CD8-positive, alpha-beta memory T cell (primary cell): Measurements from ENCODE around the gene CDC27. TPM values are rescaled to one million over a fixed set of nuclear protein-coding genes. Genes with fewer than 3 reads are reported as not detected.
A peak's percentile ranks its signal among the peaks of the same experiment; 100 is the strongest.

Experiments
- CTCF ChIA-PET: fragments of 350-600 bp; sonication (Branson Sonifier 250); formaldehyde crosslinking; loops from one replicate; lab custom pipeline; 2021; ENCODE audit warnings: antibody characterized with exemption; lab: Charles Lee
- POLR2A ChIA-PET: fragments of 350-600 bp; sonication (Branson Sonifier 250); formaldehyde crosslinking; loops from one replicate; lab custom pipeline; 2021; ENCODE audit warnings: antibody characterized with exemption; lab: Charles Lee
- DNase-seq, 5 donors: peaks; one replicate each; pipeline versions ENCODE4 v3.0.0 to v3.0.0-alpha.2; 2020 to 2022; ENCODE audit warnings: mixed read lengths in 1 of 5
- H3K27ac ChIP-seq: one replicate; pipeline ENCODE4 v1.7.0; 2013; ENCODE audit warnings: low read depth, mild to moderate bottlenecking, low read length, moderate library complexity
- H3K27me3 ChIP-seq: 2 replicates; pipeline ENCODE4 v1.7.0; 2013; ENCODE audit warnings: low read length, mild to moderate bottlenecking; ENCODE audit not compliant: insufficient read depth, poor library complexity, severe bottlenecking
- H3K36me3 ChIP-seq: 2 replicates; pipeline ENCODE4 v1.7.0; 2013; ENCODE audit warnings: mild to moderate bottlenecking, low read length, moderate library complexity; ENCODE audit not compliant: insufficient read depth
- H3K4me1 ChIP-seq: 2 replicates; pipeline ENCODE4 v1.7.0; 2013; ENCODE audit warnings: mild to moderate bottlenecking, low read length, moderate library complexity; ENCODE audit not compliant: insufficient read depth
- H3K4me3 ChIP-seq: 2 replicates; pipeline ENCODE4 v1.7.0; 2013; ENCODE audit warnings: mild to moderate bottlenecking, low read length
- H3K9me3 ChIP-seq: 2 replicates; pipeline ENCODE4 v1.7.0; 2013; ENCODE audit warnings: mild to moderate bottlenecking, low read length
- H3K27ac Mint-ChIP-seq, 8 donors: one replicate each; pipeline ENCODE4 v1.8.0; 2020 to 2021; ENCODE audit warnings: mixed read lengths in 8 of 8, mild to moderate bottlenecking in 6 of 8, inconsistent platforms in 3 of 8, moderate library complexity in 3 of 8
- H3K27me3 Mint-ChIP-seq, 2 donors: one replicate each; pipeline ENCODE4 v1.8.0; 2020 to 2021; ENCODE audit warnings: mixed read lengths in 2 of 2, mild to moderate bottlenecking in 1 of 2, moderate library complexity in 1 of 2
- H3K36me3 Mint-ChIP-seq, 3 donors: one replicate each; pipeline ENCODE4 v1.8.0; 2020 to 2021; ENCODE audit warnings: mixed read lengths in 3 of 3, inconsistent platforms in 1 of 3, mild to moderate bottlenecking in 1 of 3
- H3K4me1 Mint-ChIP-seq, 3 donors: one replicate each; pipeline ENCODE4 v1.8.0; 2020 to 2021; ENCODE audit warnings: mixed read lengths in 3 of 3, inconsistent platforms in 1 of 3, mild to moderate bottlenecking in 1 of 3
- H3K4me3 Mint-ChIP-seq, 7 donors: one replicate each; pipeline ENCODE4 v1.8.0; 2020 to 2021; ENCODE audit warnings: mixed read lengths in 7 of 7, mild to moderate bottlenecking in 6 of 7, moderate library complexity in 4 of 7, inconsistent platforms in 2 of 7
- H3K9me3 Mint-ChIP-seq, 5 donors: one replicate each; pipeline ENCODE4 v1.8.0; 2020 to 2022; ENCODE audit warnings: mixed read lengths in 5 of 5, mild to moderate bottlenecking in 3 of 5, moderate library complexity in 2 of 5, inconsistent platforms in 1 of 5
- polyA plus RNA-seq: library from polyadenylated mRNA; unstranded; fragments of 300-500 nt; fragmentation: Illumina TruSeq; gene quantifications from one replicate; pipeline ENCODE4 v1.2.3, GENCODE V29; 2021
- total RNA-seq, 2 experiments: library from RNA; stranded (reverse); gene quantifications; one replicate each; pipeline ENCODE4 v1.2.3, GENCODE V29; 2021

The CDC27 gene
- total and polyA plus RNA-seq, 3 experiments from 2014 or later: 96.2 to 116 (median 113) TPM

DNA sequence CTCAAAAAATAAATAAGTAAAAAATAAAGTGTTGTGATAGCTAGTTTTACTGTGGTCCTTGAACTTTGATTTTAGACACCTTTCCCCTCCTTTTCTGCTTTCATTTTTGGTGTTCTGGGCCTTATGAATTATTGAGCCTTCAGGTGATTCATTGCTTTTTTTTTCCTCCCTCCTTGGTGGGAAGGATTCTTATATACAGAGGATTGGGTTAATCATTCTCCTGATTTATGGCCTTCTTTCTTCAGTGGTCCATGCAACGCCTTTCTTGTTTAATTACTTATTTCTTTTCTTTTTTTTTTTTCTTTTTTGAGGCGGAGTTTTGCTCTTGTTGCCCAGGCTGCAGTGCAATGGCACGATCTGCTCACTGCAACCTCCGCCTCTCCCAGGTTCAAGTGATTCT, 12.1 kb upstream of the CDC27 start:
- Mint-ChIP-seq H3K4me3 (no peak overlapping the region), H3K9me3 (no peaks in the 10 kb centered on the region), H3K27me3 (peaks cover 0 to 2% of the 10 kb centered on the region in 2 donors), H3K27ac (no peak overlapping the region), H3K36me3 (no peaks in the 10 kb centered on the region), H3K4me1 (peaks cover 41 to 45% (median 42%) of the 10 kb centered on the region in 3 donors)
- no peaks in the 10 kb centered on the region for H3K36me3 ChIP-seq
- no peaks in the 10 kb centered on the region for H3K27me3 ChIP-seq
- peaks cover 36% of the 10 kb centered on the region for H3K4me1 ChIP-seq
- CTCF ChIA-PET: interaction anchor here (1.8 kb wide), 2 partner anchors 10 to 19 kb away, joined by 4 to 5 read pairs; no protein-coding TSS in a partner anchor
- no peak for DNase-seq
- H3K4me3 ChIP-seq: no peak overlapping the region
- no peak overlapping the region for H3K27ac ChIP-seq
- H3K9me3 ChIP-seq: no peaks in the 10 kb centered on the region
- POLR2A ChIA-PET: no interaction called here

- H3K27me3 Mint-ChIP-seq: peaks cover 0 to 1% of the 10 kb centered on the region in 2 donors
- ChIA-PET POLR2A (no interaction called here), CTCF (interaction anchor here (1.8 kb wide), 2 partner anchors 9 to 20 kb away, joined by 4 to 5 read pairs; no protein-coding TSS in a partner anchor)
- Histone ChIP-seq H3K9me3 (no peaks in the 10 kb centered on the region), H3K4me3 (no peak overlapping the region), H3K27ac (no peak overlapping the region), H3K36me3 (no peaks in the 10 kb centered on the region), H3K4me1 (peaks cover 28% of the 10 kb centered on the region), H3K27me3 (no peaks in the 10 kb centered on the region)
- H3K27ac Mint-ChIP-seq: no peak overlapping the region
- H3K4me3 Mint-ChIP-seq: no peak overlapping the region
- peaks cover 32 to 37% (median 34%) of the 10 kb centered on the region in 3 donors for H3K4me1 Mint-ChIP-seq
- no peak for DNase-seq
- no peaks in the 10 kb centered on the region for H3K9me3 Mint-ChIP-seq
- H3K36me3 Mint-ChIP-seq: peaks cover 0 to 2% (median 0%) of the 10 kb centered on the region in 3 donors
These were observed 11.2 kb upstream of the CDC27 start for GRCh38 chr17:47200325-47200664.

- peaks cover 22% of the 10 kb centered on the region for H3K4me1 ChIP-seq
- Mint-ChIP-seq H3K9me3 (no peaks in the 10 kb centered on the region), H3K27ac (peak overlapping the region in 2 of 8 donors; percentile 25 to 52), H3K4me1 (peaks cover 27 to 31% (median 28%) of the 10 kb centered on the region in 3 donors), H3K4me3 (no peak overlapping the region), H3K36me3 (peaks cover 0 to 2% (median 0%) of the 10 kb centered on the region in 3 donors), H3K27me3 (peaks cover 0 to 1% of the 10 kb centered on the region in 2 donors)
- H3K4me3 ChIP-seq: no peak overlapping the region
- H3K9me3 ChIP-seq: no peaks in the 10 kb centered on the region
- CTCF ChIA-PET: interaction anchor here (1.8 kb wide), 1 partner anchor 21 kb away, joined by 4 read pairs; no protein-coding TSS in a partner anchor
- no peaks in the 10 kb centered on the region for H3K36me3 ChIP-seq
- POLR2A ChIA-PET: interaction anchor here (0.7 kb wide), 1 partner anchor 83 kb away, joined by 5 read pairs; no protein-coding TSS in a partner anchor
- no peak for DNase-seq
- no peak overlapping the region for H3K27ac ChIP-seq
- no peaks in the 10 kb centered on the region for H3K27me3 ChIP-seq
These were observed 10.7 kb upstream of the CDC27 start for GRCh38 chr17:47199627-47200324.

DNA sequence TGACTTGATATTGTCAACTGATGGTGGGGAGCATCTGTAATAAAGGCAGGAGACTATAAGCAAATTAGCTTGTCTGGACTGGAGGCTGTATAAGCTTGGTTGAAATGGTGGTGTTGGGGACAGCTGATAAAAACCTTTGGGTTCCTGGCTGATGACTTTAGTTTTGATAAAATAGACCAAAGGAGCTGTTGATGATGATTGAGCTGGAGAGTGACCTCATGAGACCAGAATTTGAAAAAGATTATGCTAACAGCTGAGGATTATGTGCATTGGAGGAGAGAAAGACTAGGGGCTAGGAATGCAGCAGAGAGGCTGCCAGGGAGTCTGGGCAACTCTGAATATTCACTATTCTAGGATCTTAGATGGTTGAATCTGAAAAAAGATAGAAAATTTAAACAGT, 8.7 kb upstream of the CDC27 start:
- no peaks in the 10 kb centered on the region for H3K9me3 Mint-ChIP-seq
- H3K27me3 Mint-ChIP-seq: peaks cover 0 to 1% of the 10 kb centered on the region in 2 donors
- Histone ChIP-seq H3K27me3 (no peaks in the 10 kb centered on the region), H3K36me3 (no peaks in the 10 kb centered on the region), H3K27ac (no peak overlapping the region), H3K9me3 (no peaks in the 10 kb centered on the region), H3K4me1 (peaks cover 8% of the 10 kb centered on the region), H3K4me3 (no peak overlapping the region)
- ChIA-PET POLR2A (interaction anchor here (1.1 to 1.4 kb wide), 2 partner anchors 8 to 9 kb away, joined by 3 read pairs; partner anchors contain the start of gene CDC27), CTCF (interaction anchor here (1.4 kb wide), 1 partner anchor 31 kb away, joined by 3 read pairs; no protein-coding TSS in a partner anchor)
- peaks cover 0 to 2% (median 0%) of the 10 kb centered on the region in 3 donors for H3K36me3 Mint-ChIP-seq
- H3K27ac Mint-ChIP-seq: no peak overlapping the region
- no peak for DNase-seq
- H3K4me1 Mint-ChIP-seq: peaks cover 15 to 28% (median 19%) of the 10 kb centered on the region in 3 donors
- no peak overlapping the region for H3K4me3 Mint-ChIP-seq

DNA sequence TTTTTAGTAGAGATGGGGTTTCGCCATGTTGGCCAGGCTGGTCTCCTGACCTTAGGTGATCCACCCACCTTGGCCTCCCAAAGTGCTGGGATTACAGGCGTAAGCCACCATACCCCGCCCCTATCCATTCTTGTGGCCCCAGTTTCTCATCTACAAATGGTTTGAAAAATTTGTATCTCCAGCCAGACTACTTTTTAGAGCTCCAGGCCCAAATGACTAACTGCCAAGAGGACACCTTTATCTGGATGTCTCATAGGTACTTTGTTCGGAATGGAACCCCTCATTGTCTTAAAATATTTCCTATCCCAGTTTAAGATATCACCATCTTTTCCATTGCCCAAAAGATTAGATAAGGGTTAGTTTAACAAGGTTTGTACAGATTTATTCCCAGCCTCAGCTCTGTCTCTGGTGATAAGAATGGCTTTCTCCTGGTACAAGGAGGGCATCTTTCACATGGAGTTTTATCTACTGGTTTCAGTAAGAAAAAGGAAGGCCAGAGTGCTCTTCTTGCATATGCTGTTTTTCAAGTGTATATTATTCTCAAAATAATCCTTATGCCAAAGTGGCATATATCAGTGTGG, 4.9 kb upstream of the CDC27 start:
- ChIA-PET CTCF (no interaction called here), POLR2A (interaction anchor here (0.6 kb wide), 1 partner anchor 13 kb away, joined by 5 read pairs; no protein-coding TSS in a partner anchor)
- peaks cover 0 to 4% (median 2%) of the 10 kb centered on the region in 3 donors for H3K36me3 Mint-ChIP-seq
- Histone ChIP-seq H3K4me1 (no peaks in the 10 kb centered on the region), H3K27me3 (no peaks in the 10 kb centered on the region), H3K27ac (no peak overlapping the region), H3K4me3 (no peak overlapping the region), H3K9me3 (no peaks in the 10 kb centered on the region), H3K36me3 (no peaks in the 10 kb centered on the region)
- H3K9me3 Mint-ChIP-seq: no peaks in the 10 kb centered on the region
- peak overlapping the region in 1 of 7 donors; percentile 15 for H3K4me3 Mint-ChIP-seq
- peaks cover 22 to 34% (median 27%) of the 10 kb centered on the region in 3 donors for H3K4me1 Mint-ChIP-seq
- no peak for DNase-seq
- peaks cover 0 to 3% of the 10 kb centered on the region in 2 donors for H3K27me3 Mint-ChIP-seq
- peak overlapping the region in 3 of 8 donors; percentile 13 to 55 (median 52) for H3K27ac Mint-ChIP-seq

GRCh38 chr17:47192554-47192953, 3.5 kb upstream of the CDC27 start:
- Mint-ChIP-seq H3K4me1 (peaks cover 32 to 46% (median 37%) of the 10 kb centered on the region in 3 donors), H3K27me3 (peaks cover 0 to 3% of the 10 kb centered on the region in 2 donors), H3K9me3 (no peaks in the 10 kb centered on the region), H3K27ac (peak overlapping the region in 5 of 8 donors; percentile 7 to 66 (median 42)), H3K36me3 (peaks cover 0 to 15% (median 3%) of the 10 kb centered on the region in 3 donors), H3K4me3 (peak overlapping the region in 6 of 7 donors; percentile 19 to 61 (median 28))
- H3K4me1 ChIP-seq: peaks cover 8% of the 10 kb centered on the region
- no peak overlapping the region for H3K27ac ChIP-seq
- H3K27me3 ChIP-seq: no peaks in the 10 kb centered on the region
- H3K9me3 ChIP-seq: no peaks in the 10 kb centered on the region
- H3K36me3 ChIP-seq: no peaks in the 10 kb centered on the region
- POLR2A ChIA-PET: no interaction called here
- CTCF ChIA-PET: interaction anchor here (0.8 kb wide), 1 partner anchor 13 kb away, joined by 3 read pairs; no protein-coding TSS in a partner anchor
- H3K4me3 ChIP-seq: no peak overlapping the region
- DNase-seq: peak in 1 of 5 donors; percentile 21

GRCh38 chr17:47190770-47191169, 1.7 kb upstream of the CDC27 start:
- no peaks in the 10 kb centered on the region for H3K9me3 Mint-ChIP-seq

More at GRCh38 chr17:47190770-47191169, 1.7 kb upstream of the CDC27 start:
- CTCF ChIA-PET: interaction anchor here (1.1 to 2.1 kb wide), 2 partner anchors 11 to 13 kb away, joined by 3 to 5 read pairs; no protein-coding TSS in a partner anchor
- no peak overlapping the region for H3K4me3 Mint-ChIP-seq
- POLR2A ChIA-PET: interaction anchor here (1.2 to 2.2 kb wide), 2 partner anchors 13 to 15 kb away, joined by 3 to 11 read pairs; no protein-coding TSS in a partner anchor
- H3K27me3 Mint-ChIP-seq: peaks cover 0 to 2% of the 10 kb centered on the region in 2 donors
- Histone ChIP-seq H3K36me3 (no peaks in the 10 kb centered on the region), H3K4me3 (no peak overlapping the region), H3K27me3 (no peaks in the 10 kb centered on the region), H3K27ac (no peak overlapping the region), H3K4me1 (peaks cover 23% of the 10 kb centered on the region), H3K9me3 (no peaks in the 10 kb centered on the region)
- H3K4me1 Mint-ChIP-seq: peaks cover 46 to 63% (median 50%) of the 10 kb centered on the region in 3 donors
- H3K36me3 Mint-ChIP-seq: peaks cover 0 to 17% (median 3%) of the 10 kb centered on the region in 3 donors
- peak overlapping the region in 1 of 8 donors; percentile 68 for H3K27ac Mint-ChIP-seq
- no peak for DNase-seq
